Lower leg skin (tissue), 3 donors: ENCODE data around the gene RAB1B.

Experiments
- POLR2A ChIP-seq, 2 donors: fragments of 450-650 bp; IDR thresholded peaks; one replicate each; pipeline ENCODE4 v1.6.1; 2016 to 2017; ENCODE audit warnings: antibody characterized with exemption in 2 of 2, mild to moderate bottlenecking in 1 of 2, moderate library complexity in 1 of 2
- TF ChIP-seq, protein P1 (sequence below), 3 donors: fragments of 450-650 bp; IDR thresholded peaks; one replicate each; pipeline ENCODE4 v1.5.1; 2016; ENCODE audit warnings: antibody characterized with exemption in 3 of 3, mild to moderate bottlenecking in 3 of 3, moderate library complexity in 2 of 3

DNA sequence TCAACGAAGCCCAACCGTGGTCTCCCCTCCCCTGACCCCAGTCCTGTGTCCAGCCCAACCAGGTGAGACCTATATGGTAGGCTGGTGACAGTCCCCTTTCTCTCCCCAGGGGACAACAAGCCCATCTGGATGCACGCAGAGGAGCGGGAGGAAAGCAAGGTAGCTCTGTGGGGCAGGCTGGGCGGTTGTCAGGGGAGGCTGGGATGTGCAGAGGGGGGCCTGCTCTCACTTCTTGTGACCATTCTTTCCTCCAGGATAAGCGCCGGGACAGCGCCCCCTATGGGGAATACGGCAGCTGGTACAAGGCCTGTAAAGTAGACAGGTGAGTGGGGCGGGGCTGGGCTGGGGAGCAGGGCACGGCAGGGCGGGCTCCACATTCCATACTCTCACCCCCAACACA lies 3.5 kb upstream of the RAB1B start:
- TF ChIP-seq, protein P1, sequence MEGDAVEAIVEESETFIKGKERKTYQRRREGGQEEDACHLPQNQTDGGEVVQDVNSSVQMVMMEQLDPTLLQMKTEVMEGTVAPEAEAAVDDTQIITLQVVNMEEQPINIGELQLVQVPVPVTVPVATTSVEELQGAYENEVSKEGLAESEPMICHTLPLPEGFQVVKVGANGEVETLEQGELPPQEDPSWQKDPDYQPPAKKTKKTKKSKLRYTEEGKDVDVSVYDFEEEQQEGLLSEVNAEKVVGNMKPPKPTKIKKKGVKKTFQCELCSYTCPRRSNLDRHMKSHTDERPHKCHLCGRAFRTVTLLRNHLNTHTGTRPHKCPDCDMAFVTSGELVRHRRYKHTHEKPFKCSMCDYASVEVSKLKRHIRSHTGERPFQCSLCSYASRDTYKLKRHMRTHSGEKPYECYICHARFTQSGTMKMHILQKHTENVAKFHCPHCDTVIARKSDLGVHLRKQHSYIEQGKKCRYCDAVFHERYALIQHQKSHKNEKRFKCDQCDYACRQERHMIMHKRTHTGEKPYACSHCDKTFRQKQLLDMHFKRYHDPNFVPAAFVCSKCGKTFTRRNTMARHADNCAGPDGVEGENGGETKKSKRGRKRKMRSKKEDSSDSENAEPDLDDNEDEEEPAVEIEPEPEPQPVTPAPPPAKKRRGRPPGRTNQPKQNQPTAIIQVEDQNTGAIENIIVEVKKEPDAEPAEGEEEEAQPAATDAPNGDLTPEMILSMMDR (IDR thresholded peaks at IDR 0.05) = no peak
- no peak for TF ChIP-seq POLR2A (IDR thresholded peaks at IDR 0.05)
